GM19043 (cell line): ENCODE data around the gene ANXA2.
"Not testable (repeated sequence)": the region's sequence is repeated elsewhere in the genome, so short reads cannot be mapped to it uniquely, and the experiment has no call there.

Experiments
- ATAC-seq: cut with Tn5 transposase; IDR thresholded peaks from one replicate; pipeline ENCODE4 v1.9.1; 2021; ENCODE audit warnings: low read depth; ENCODE audit not compliant: unreplicated experiment

Gene ANXA2

DNA sequence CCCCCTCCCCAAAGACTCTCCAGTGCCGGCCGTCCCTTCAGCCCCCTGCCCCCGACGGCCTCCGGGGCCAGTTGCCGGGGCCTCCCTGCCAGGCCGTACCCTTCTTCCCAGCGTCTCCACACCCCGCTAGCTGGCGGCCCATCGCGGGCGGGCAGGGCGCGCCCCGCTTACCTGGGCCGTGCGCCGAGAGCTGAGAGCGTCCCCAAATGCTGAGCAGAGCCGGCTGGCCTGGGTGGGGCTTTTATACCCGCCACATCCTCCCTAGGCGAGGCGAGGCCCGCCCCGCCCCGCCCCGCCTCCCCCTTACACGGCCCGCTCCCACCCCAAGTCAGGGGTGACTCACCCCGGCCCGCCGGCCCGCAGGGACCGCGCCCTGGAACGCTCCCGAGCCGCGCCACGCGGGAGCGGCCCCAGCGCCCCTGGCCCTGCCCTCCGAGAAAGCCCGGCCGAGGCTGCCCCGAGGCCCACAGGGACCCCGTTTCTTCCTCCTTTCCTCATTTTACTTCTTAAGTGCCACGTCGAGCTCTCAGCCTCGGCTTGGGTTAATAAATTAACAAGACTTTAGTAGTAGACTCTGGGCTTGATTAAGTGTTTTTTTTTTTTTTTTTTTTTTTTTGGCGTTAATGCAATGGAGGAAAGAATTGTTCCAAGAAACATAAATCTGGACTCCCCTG, at the start of gene ANXA2:
Gene ANXA2, minus strand, starts transcription at position 215 of the 674 bp plus-strand sequence. CDS start 11,911 bp downstream, outside the sequence.
- peak; percentile 60 for ATAC-seq

GRCh38 chr15:60444289-60444912, 46.6 kb upstream of the ANXA2 start:
- no peak for ATAC-seq

DNA sequence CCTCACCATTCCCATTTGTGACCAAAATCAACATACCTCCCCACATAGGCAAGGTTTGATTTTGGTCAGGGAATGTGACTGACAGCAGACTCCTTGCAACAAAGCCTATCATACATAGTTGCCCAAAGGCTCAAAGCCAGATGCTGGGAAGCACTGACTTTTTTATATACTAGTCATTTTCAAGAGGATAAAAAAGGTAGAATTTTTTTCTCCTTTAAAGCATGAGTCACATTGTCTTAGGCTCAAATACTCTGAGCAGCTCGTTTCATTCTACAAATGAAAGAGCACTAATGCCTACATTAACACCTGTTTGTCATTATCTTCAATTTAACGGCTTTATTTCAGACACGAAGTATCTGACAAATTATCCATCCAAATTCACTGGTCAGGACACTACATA, 45.0 kb upstream of the ANXA2 start:
- ATAC-seq: no peak

- no peak for ATAC-seq
These were observed 44.4 kb upstream of the ANXA2 start for GRCh38 chr15:60442031-60442650.

- no peak for ATAC-seq
These were observed 43.5 kb upstream of the ANXA2 start for GRCh38 chr15:60441331-60441730.

- ATAC-seq: no peak
These were observed 40.9 kb upstream of the ANXA2 start for GRCh38 chr15:60438646-60439045.

DNA sequence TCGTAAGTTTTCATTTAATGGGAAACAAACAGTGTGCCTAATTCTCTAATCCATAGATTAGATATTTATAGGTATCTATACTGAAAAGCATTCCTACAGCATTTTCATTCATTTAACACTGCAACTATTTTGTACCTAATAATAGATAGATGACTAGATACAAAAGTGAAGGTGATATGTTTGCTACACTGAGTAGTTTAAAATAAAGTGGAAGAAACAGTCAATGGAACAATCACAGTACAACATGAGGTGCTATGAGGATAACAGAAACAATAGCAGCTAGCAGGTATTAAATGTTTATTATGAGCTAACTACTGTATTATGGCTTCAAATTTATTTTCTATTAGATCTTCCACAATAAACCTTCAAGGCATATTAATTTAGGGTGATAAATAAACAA, 31.1 kb upstream of the ANXA2 start:
- ATAC-seq: no peak

- no peak for ATAC-seq
These were observed 29.2 kb upstream of the ANXA2 start for GRCh38 chr15:60426870-60427508.

- ATAC-seq: no peak
These were observed 27.7 kb upstream of the ANXA2 start for GRCh38 chr15:60425461-60425860.

GRCh38 chr15:60424006-60424405, 26.2 kb upstream of the ANXA2 start:
- no peak for ATAC-seq

DNA sequence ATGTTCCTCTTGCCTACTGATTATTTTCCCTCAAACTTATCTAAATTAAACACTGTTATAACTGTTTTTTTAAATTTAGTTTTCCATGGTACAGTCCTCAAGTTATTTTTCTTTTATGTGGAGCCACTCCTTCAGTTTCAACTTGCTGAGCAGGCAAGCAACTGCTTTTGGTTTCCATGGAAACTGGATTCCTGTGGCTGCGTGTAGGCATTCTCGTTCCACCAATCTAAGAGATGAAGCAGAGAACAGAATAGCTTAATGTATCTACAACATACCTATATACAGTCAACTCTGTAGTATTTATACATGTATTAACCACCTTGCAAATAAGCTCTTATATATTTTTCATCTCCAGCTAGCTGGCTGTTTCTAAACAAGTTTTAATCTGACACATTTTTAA, 25.8 kb upstream of the ANXA2 start:
- ATAC-seq: no peak

DNA sequence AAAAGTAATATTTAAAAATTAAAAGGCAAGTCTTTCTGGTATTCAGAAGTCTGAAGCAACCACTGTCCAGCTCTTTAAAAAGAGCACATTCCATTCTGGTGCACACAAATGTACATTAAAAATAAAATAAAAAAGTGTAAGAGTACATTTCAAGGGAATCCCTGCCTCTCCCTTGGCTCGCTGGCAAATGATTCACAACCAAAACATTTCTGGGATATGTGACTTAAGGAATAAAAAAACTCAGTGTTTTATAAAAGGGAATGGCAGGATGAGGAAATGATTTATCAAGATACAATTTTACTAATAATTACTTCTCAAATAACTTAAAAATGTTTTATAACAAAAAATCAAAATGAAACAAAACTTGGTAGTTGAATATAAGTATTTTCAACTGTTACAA, 23.8 kb upstream of the ANXA2 start:
- ATAC-seq: no peak

DNA sequence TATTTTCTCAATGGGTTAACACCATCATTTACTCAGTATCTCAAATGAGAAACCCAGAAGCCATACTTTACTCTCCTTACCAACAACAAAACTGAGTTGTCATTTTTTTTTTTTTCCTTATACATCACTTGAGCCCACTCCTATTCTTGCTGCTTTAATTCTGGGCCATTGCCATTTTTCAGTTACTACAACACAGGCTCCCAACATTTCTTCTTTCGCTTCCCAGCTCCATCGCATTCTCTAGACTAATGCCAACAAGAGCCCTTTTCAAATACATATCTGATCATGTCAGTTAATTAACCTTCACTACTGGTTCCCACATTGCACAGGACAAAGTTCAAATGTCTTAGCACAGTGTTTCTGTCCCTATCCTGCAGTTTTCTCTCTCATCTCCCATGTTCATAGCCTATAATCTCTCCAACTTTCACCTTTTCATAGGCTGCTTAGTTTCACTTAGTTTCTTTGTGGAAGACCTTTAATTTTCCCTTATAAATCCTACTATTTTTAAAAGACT, 22.5 kb upstream of the ANXA2 start:
- ATAC-seq: no peak

- ATAC-seq: no peak
These were observed 22.0 kb upstream of the ANXA2 start for GRCh38 chr15:60419753-60420152.

DNA sequence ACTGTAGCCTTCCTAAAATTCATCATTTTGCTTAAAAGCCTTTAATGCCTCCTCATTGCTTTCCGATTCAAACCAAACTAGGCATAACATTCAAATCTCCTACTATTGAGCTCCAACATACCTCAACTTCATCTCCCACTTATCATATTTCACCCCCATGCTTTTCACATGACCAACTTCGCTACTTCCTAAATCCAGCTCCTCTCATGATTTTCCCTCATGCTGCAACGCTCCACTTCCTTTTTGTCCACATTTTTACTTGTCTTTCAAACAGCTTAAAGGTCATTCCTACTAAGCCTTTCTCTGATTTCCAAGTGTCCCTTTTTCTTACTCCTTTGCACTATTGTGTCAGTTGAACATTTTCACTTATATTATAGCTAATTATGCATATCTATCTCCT, 20.3 kb upstream of the ANXA2 start:
- no peak for ATAC-seq

DNA sequence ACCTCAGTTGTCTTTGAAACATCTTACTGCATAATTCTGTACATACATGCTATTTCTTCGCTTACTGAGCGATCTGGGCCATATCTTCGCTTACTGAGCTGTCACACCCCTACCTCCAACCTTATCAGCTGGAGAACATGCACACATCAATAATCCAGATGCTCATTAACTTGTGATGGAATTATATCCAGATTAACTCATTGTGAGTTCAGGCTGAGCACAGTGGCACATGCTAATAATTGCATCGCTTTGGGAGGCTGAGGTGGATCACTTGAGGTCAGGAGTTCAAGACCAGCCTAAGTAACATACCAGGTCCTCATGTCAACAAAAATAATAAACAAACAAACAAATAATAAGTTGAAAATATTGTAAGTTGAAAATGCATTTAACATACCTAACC, 19.3 kb upstream of the ANXA2 start:
- ATAC-seq: no peak

DNA sequence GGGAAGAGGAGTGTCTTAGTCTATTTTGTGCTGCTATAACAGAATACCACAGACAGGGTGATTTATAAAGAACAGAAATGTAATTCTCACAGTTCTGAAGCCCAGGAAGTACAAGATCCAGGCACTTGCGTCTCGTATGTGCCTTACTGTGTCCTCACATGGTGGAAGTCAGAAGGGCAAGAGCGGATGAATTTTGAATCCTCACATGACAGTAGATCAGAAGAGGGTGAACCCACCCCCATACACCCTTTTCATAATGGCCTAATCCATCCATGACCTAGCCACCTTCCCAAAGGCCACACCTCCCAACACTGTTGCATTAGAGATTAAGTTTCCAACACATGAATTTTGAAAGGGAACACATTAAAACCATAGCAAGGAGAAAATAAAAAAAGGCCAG, 18.7 kb upstream of the ANXA2 start:
- no peak for ATAC-seq

GRCh38 chr15:60414016-60414682, 16.4 kb upstream of the ANXA2 start:
- ATAC-seq: no peak

DNA sequence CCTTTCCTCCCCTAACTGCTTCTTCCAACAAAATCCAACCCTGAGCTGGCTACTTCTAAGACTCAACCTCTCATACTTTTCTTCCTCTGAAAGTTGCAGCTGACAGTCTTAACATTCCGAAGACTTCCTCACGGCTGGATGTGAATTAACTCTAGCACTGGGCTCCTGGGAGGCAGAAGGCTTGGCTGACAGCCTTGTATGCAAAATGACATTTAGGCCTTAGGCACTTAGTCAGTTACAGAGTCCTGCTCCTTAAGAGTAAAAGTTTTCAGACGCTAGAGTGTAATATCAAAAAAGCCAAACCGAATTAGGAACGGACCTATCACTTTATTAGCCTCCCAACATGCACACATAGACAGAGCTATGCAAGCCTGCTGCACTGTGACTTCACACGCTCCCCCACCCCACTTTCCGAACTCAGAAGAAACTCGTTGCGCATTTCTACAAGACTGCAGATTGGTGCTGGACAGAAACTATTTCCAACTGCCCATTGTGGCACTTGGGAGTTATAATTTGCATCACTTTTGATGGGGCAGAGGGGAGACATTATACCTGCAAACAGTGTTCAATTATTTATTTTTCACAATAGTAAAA, 15.5 kb upstream of the ANXA2 start:
- ATAC-seq: no peak

DNA sequence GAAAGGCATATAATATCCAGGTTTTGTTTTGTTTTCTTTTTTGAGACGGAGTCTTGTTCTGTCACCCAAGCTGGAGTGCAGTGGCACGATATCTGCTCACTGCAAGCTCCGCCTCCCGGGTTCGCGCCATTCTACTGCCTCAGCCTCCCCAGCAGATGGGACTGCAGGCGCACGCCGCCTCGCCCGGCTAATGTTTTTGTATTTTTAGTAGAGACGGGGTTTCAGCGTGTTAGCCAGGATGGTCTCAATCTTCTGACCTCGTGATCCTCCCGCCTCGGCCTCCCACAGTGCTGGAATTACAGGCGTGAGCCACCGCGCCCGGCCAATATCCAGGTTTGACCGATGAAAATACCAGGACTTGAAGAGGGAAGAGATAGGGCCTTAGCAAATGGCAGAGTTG, 15.0 kb upstream of the ANXA2 start:
- not testable (repeated sequence) for ATAC-seq
